GM23338 (cell line): ENCODE measurements around the gene THUMPD2. TPM values are rescaled to one million over a fixed set of nuclear protein-coding genes. Genes with fewer than 3 reads are reported as not detected.

Experiments
- ATAC-seq: fragments of 200-7000 bp; cut with Tn5 transposase; 3 replicates; pipeline ENCODE4 v1.9.1; 2020
- DNase-seq: peaks from one replicate; pipeline ENCODE4 v3.0.0-alpha.2; 2015; ENCODE audit warnings: low spot score
- H2AFZ ChIP-seq: fragments of 200-600 bp; sonication (generic); 2 replicates; pipeline ENCODE4 v1.8.0; 2016; ENCODE audit warnings: antibody characterized with exemption, mild to moderate bottlenecking, moderate library complexity
- H3F3A ChIP-seq: fragments of 200-600 bp; sonication (generic); replicated peaks from 2 replicates; pipeline ENCODE4 v1.8.0; 2017; ENCODE audit warnings: antibody characterized with exemption, mixed run types, low read depth
- H3K27ac ChIP-seq: fragments of 200-600 bp; sonication (generic); 2 replicates; pipeline ENCODE4 v1.6.1; 2016; ENCODE audit warnings: low read depth
- H3K27me3 ChIP-seq: fragments of 200-600 bp; sonication (generic); 2 replicates; pipeline ENCODE4 v1.8.0; 2016; ENCODE audit warnings: mild to moderate bottlenecking, mixed run types, moderate library complexity; ENCODE audit not compliant: insufficient read depth
- H3K36me3 ChIP-seq: fragments of 200-600 bp; sonication (generic); 2 replicates; pipeline ENCODE4 v1.8.0; 2016; ENCODE audit warnings: mild to moderate bottlenecking; ENCODE audit not compliant: insufficient read depth
- H3K4me1 ChIP-seq: fragments of 200-600 bp; sonication (generic); 2 replicates; pipeline ENCODE4 v1.8.0; 2016; ENCODE audit warnings: mild to moderate bottlenecking, moderate library complexity; ENCODE audit not compliant: insufficient read depth
- H3K4me2 ChIP-seq: fragments of 200-600 bp; sonication (generic); 2 replicates; pipeline ENCODE4 v1.7.1; 2017; ENCODE audit warnings: mixed run types
- H3K4me3 ChIP-seq: fragments of 200-600 bp; sonication (generic); 2 replicates; pipeline ENCODE4 v1.6.1; 2016; ENCODE audit warnings: mixed run types
- H3K79me2 ChIP-seq: fragments of 200-600 bp; sonication (generic); replicated peaks from 2 replicates; pipeline ENCODE4 v1.8.0; 2017; ENCODE audit warnings: mild to moderate bottlenecking; ENCODE audit not compliant: insufficient read depth
- H3K9me2 ChIP-seq: fragments of 200-600 bp; sonication (generic); 2 replicates; pipeline ENCODE4 v1.8.0; 2017; ENCODE audit not compliant: insufficient read depth
- H4K20me1 ChIP-seq: fragments of 200-600 bp; sonication (generic); replicated peaks from 2 replicates; pipeline ENCODE4 v1.8.0; 2017; ENCODE audit warnings: mild to moderate bottlenecking; ENCODE audit not compliant: insufficient read depth
- H3K27ac Mint-ChIP-seq: 2 replicates; pipeline ENCODE4 v1.8.0; 2020; ENCODE audit warnings: inconsistent platforms, mild to moderate bottlenecking, moderate library complexity, mixed read lengths
- H3K27me3 Mint-ChIP-seq: 3 replicates; pipeline ENCODE4 v1.8.0; 2022; ENCODE audit warnings: low read depth, mild to moderate bottlenecking, moderate library complexity, mixed read lengths, inconsistent platforms; ENCODE audit not compliant: insufficient read depth, poor library complexity
- H3K36me3 Mint-ChIP-seq: 3 replicates; pipeline ENCODE4 v1.8.0; 2021; ENCODE audit warnings: low read depth, mild to moderate bottlenecking, inconsistent platforms, moderate library complexity, mixed read lengths
- H3K4me1 Mint-ChIP-seq: 3 replicates; pipeline ENCODE4 v1.8.0; 2020; ENCODE audit warnings: mild to moderate bottlenecking, inconsistent platforms, mixed read lengths
- H3K4me3 Mint-ChIP-seq: 3 replicates; pipeline ENCODE4 v1.8.0; 2021; ENCODE audit warnings: moderate library complexity, mild to moderate bottlenecking, inconsistent platforms, mixed read lengths
- H3K9me3 Mint-ChIP-seq: 3 replicates; pipeline ENCODE4 v1.8.0; 2020; ENCODE audit warnings: moderate library complexity, mild to moderate bottlenecking, inconsistent platforms, mixed read lengths
- CREB1 ChIP-seq: fragments of 250-450 bp; sonication (Bioruptor Pico); IDR thresholded peaks from 2 replicates; pipeline ENCODE4 v1.5.0; 2020; ENCODE audit warnings: low read depth, mild to moderate bottlenecking, moderate library complexity
- ETS1 ChIP-seq: IDR thresholded peaks from 2 replicates; pipeline ENCODE4 v1.6.1; 2016; ENCODE audit warnings: antibody characterized with exemption
- EZH2 ChIP-seq: fragments of 200-600 bp; sonication (generic); IDR thresholded peaks from one replicate; pipeline ENCODE4 v1.8.0; 2017; ENCODE audit warnings: antibody characterized with exemption, mild to moderate bottlenecking, low read depth; ENCODE audit not compliant: unreplicated experiment
- EZH2phosphoT487 ChIP-seq: fragments of 200-600 bp; sonication (generic); IDR thresholded peaks from one replicate; pipeline ENCODE4 v1.8.1; 2018; ENCODE audit warnings: antibody characterized with exemption; ENCODE audit not compliant: unreplicated experiment
- JUNB ChIP-seq: IDR thresholded peaks from one replicate; pipeline ENCODE4 v1.6.1; 2016; ENCODE audit warnings: antibody characterized with exemption; ENCODE audit not compliant: unreplicated experiment
- NANOG ChIP-seq: IDR thresholded peaks from 2 replicates; pipeline ENCODE4 v1.6.1; 2016; ENCODE audit warnings: antibody characterized with exemption, borderline replicate concordance
- POLR2AphosphoS5 ChIP-seq: IDR thresholded peaks from 2 replicates; pipeline ENCODE4 v1.6.1; 2016; ENCODE audit warnings: antibody characterized with exemption, low read depth
- REST ChIP-seq: IDR thresholded peaks from one replicate; pipeline ENCODE4 v1.6.1; 2018; ENCODE audit warnings: antibody characterized with exemption; ENCODE audit not compliant: unreplicated experiment
- ZNF114 ChIP-seq: fragments of 250-450 bp; sonication (Bioruptor Pico); IDR thresholded peaks from 2 replicates; pipeline ENCODE4 v1.5.0; 2020; ENCODE audit warnings: mild to moderate bottlenecking, moderate library complexity
- polyA plus RNA-seq: library from polyadenylated mRNA; unstranded; fragments of >200 nt; fragmentation: Nextera tagmentation; extraction: Ambion mirVana; gene quantifications from 2 replicates; pipeline ENCODE4 v1.2.1, GENCODE V29; 2016
- total RNA-seq: library from RNA; depleted of rRNA; stranded (reverse); fragments of >200 nt; shearing (Covaris generic); gene quantifications from 2 replicates; pipeline ENCODE4 v1.2.3, GENCODE V29; 2014
- TF ChIP-seq, protein P1 (sequence below), 2 experiments: fragments of 200-600 bp in 1 of 2; sonication (generic) in 1 of 2; conservative IDR thresholded peaks; 2 replicates each; pipeline versions ENCODE4 v1.5.1 to v1.6.1; 2016 to 2017; ENCODE audit warnings: antibody characterized with exemption in 2 of 2, low read depth in 2 of 2, mild to moderate bottlenecking in 2 of 2, moderate library complexity in 1 of 2

The THUMPD2 gene
- total and polyA plus RNA-seq, 2 experiments from 2014 or later: 19.5 to 25.1 TPM

- ATAC-seq (no peak), DNase-seq (no peak)
- Histone ChIP-seq H3K27me3 (no peaks in the 10 kb centered on the region), H3K27ac (no peak overlapping the region), H3K4me2 (no peak overlapping the region), H3K79me2 (no peaks in the 10 kb centered on the region), H3K9me2 (no peaks in the 10 kb centered on the region), H2AFZ (no peak overlapping the region), H3F3A (no peaks in the 10 kb centered on the region), H3K36me3 (no peaks in the 10 kb centered on the region), H3K4me1 (peaks cover 27% of the 10 kb centered on the region), H3K4me3 (no peak overlapping the region), H4K20me1 (no peaks in the 10 kb centered on the region)
- peaks cover 4% of the 10 kb centered on the region; the same call in 1 of the 3 replicates for H3K36me3 Mint-ChIP-seq
- H3K27ac Mint-ChIP-seq: no peak overlapping the region
- H3K27me3 Mint-ChIP-seq: peaks cover 2% of the 10 kb centered on the region
- no peaks in the 10 kb centered on the region for H3K9me3 Mint-ChIP-seq
- no peak overlapping the region for H3K4me3 Mint-ChIP-seq
- no peak for TF ChIP-seq JUNB
- no peak for TF ChIP-seq CREB1 (CRISPR knock-in tag)
- TF ChIP-seq EZH2: no peak
- TF ChIP-seq ZNF114 (CRISPR knock-in tag): no peak
- TF ChIP-seq NANOG: no peak
- no peak for TF ChIP-seq EZH2phosphoT487
- no peak for TF ChIP-seq ETS1
- TF ChIP-seq POLR2AphosphoS5: no peak
- peaks cover 24% of the 10 kb centered on the region for H3K4me1 Mint-ChIP-seq
Observed at GRCh38 chr2:39723946-39724827, 54.9 kb downstream of the THUMPD2 start.

DNA sequence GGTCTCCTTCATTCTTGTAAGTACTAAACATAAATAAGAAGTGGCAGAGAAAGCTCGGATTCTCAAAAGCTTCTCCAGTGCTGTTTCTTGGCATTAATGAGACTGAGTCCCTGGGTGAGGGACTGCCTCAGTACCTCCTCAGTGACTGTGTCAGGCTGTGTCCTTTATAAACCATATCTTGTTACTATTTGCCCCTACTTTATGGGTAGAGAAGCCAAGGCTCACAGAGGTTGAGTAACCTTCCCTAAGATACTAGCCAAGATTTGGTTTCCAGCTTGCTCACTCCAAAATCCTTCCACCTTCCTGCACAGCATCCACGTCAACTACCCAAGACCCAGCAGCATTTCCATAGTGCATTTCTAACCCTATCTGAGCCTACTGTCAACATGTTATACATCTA, 55.6 kb downstream of the THUMPD2 start:
- peaks cover 2% of the 10 kb centered on the region for H3K27me3 Mint-ChIP-seq
- H3K27ac ChIP-seq: no peak overlapping the region
- DNase-seq (no peak), ATAC-seq (no peak)
- H3K27me3 ChIP-seq: no peaks in the 10 kb centered on the region
- no peak overlapping the region for H3K27ac Mint-ChIP-seq
- no peaks in the 10 kb centered on the region for H3F3A ChIP-seq
- H3K36me3 ChIP-seq: no peaks in the 10 kb centered on the region
- peaks cover 27% of the 10 kb centered on the region for H3K4me1 ChIP-seq
- no peaks in the 10 kb centered on the region for H3K79me2 ChIP-seq
- peaks cover 26% of the 10 kb centered on the region for H3K4me1 Mint-ChIP-seq
- no peaks in the 10 kb centered on the region for H3K9me2 ChIP-seq
- no peak overlapping the region for H3K4me3 ChIP-seq
- TF ChIP-seq, protein P1, sequence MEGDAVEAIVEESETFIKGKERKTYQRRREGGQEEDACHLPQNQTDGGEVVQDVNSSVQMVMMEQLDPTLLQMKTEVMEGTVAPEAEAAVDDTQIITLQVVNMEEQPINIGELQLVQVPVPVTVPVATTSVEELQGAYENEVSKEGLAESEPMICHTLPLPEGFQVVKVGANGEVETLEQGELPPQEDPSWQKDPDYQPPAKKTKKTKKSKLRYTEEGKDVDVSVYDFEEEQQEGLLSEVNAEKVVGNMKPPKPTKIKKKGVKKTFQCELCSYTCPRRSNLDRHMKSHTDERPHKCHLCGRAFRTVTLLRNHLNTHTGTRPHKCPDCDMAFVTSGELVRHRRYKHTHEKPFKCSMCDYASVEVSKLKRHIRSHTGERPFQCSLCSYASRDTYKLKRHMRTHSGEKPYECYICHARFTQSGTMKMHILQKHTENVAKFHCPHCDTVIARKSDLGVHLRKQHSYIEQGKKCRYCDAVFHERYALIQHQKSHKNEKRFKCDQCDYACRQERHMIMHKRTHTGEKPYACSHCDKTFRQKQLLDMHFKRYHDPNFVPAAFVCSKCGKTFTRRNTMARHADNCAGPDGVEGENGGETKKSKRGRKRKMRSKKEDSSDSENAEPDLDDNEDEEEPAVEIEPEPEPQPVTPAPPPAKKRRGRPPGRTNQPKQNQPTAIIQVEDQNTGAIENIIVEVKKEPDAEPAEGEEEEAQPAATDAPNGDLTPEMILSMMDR (conservative IDR thresholded peaks at IDR 0.05; ENCODE audit: low read depth in 2 of 2): no peak
- no peak for TF ChIP-seq CREB1 (CRISPR knock-in tag)
- no peak for TF ChIP-seq REST
- no peaks in the 10 kb centered on the region for H3K9me3 Mint-ChIP-seq
- no peak overlapping the region for H3K4me3 Mint-ChIP-seq
- H2AFZ ChIP-seq: no peak overlapping the region
- peaks cover under 1% of the 10 kb centered on the region; the same call in 1 of the 3 replicates for H3K36me3 Mint-ChIP-seq
- H4K20me1 ChIP-seq: no peaks in the 10 kb centered on the region
- H3K4me2 ChIP-seq: no peak overlapping the region
